ENCODE data around the gene SOX12.

SOX12 gene

DNA sequence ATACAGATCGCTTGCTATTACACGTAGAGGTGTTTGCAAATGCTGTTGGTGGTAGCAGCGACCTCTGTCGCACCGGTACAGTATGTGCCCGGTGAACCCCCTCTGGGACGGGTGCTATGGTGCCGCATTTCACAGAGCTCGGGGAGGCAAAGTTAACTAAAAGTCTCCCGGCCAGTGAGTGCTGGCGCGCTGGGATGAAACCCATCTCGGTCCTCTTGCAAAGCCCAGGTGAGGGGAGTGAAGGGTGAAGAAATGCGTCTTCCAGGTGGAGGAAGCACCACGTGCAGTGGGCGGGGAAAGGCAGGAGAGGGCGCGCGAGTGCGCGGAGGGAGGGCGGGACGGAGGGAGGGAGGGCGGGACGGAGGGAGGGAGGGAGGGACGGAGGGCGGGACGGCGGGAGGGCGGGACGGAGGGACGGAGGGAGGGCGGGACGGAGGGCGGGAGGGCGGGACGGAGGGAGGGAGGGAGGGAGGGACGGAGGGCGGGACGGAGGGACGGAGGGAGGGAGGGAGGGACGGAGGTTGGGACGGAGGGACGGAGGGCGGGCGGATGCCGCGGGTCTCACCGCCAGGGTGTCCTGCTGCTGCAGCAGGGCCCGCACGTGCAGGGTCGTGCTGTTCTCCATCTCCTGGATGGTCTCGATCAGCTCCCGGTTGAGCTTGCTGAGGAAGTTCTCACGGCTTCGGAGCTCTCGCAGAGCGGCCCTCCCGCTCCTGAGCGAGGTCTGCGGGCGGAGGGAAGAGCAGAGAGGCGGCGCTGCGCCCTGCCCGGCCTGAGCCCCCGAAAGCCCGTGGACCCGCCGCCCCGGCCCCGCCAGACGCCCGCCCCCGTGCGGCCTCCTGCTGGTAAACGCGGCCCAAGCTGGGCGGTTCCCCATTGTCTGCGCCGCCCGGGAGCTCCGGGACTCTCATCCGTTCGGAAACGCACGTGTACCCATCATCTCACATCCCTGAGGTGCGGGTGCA is 46.5 kb upstream of the SOX12 start:
- no peak for DNase-seq
- Histone ChIP-seq H3K36me3 (no peaks in the 10 kb centered on the region), H3K4me3 (ENCODE audit: low read depth, low read length) (no peak overlapping the region), H3K27me3 (no peaks in the 10 kb centered on the region), H3K9me3 (no peaks in the 10 kb centered on the region), H3K4me1 (no peaks in the 10 kb centered on the region)
- TF ChIP-seq, protein P1, sequence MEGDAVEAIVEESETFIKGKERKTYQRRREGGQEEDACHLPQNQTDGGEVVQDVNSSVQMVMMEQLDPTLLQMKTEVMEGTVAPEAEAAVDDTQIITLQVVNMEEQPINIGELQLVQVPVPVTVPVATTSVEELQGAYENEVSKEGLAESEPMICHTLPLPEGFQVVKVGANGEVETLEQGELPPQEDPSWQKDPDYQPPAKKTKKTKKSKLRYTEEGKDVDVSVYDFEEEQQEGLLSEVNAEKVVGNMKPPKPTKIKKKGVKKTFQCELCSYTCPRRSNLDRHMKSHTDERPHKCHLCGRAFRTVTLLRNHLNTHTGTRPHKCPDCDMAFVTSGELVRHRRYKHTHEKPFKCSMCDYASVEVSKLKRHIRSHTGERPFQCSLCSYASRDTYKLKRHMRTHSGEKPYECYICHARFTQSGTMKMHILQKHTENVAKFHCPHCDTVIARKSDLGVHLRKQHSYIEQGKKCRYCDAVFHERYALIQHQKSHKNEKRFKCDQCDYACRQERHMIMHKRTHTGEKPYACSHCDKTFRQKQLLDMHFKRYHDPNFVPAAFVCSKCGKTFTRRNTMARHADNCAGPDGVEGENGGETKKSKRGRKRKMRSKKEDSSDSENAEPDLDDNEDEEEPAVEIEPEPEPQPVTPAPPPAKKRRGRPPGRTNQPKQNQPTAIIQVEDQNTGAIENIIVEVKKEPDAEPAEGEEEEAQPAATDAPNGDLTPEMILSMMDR (IDR thresholded peaks at IDR 0.05; ENCODE audit: low read depth, low read length): no peak

DNA sequence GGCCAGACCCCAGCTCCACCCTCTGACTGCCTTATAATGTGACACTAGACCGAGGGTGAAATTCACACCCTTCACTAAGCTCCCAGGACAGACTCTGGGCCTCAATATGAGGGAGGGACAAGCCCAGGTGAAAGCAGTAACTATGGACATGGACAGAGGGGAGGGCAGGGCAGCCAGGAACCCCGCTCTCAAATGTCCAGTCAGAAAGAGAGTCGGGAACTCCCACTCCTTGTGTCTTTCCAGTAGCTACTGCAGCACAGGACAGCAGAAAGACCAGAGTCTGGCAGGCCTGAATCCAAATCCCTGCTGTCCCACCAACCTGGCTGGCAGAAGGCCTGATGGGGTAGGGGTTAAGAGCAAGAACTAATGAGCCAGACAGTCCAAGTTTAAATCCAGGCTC is 41.2 kb upstream of the SOX12 start:
- H3K4me3 ChIP-seq (ENCODE audit: low read depth, low read length): no peak overlapping the region
- no peaks in the 10 kb centered on the region for H3K4me1 ChIP-seq
- no peaks in the 10 kb centered on the region for H3K27me3 ChIP-seq
- no peak for DNase-seq
- TF ChIP-seq, protein P1 (IDR thresholded peaks at IDR 0.05; ENCODE audit: low read depth, low read length): no peak
- no peaks in the 10 kb centered on the region for H3K9me3 ChIP-seq
- no peaks in the 10 kb centered on the region for H3K36me3 ChIP-seq

DNA sequence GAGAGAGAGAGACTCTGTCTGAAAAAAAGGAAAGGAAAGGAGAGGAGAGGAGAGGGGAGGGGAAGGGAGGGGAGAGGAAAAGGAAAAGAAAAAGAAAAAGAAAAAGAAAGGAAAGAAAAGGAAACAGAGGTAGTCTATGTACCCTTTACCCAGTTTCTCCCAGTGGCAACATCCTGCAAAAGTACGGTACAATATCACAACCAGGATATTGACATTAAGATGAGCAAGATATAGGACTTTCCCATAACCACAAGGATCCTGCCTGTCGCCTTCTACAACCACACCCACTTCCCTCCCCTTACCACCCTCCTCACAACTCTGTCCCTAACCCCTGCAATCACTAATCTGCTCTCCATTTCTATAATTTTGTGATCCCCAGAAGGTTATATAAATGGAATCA is 38.8 kb upstream of the SOX12 start:
- H3K27me3 ChIP-seq: no peaks in the 10 kb centered on the region
- H3K36me3 ChIP-seq: no peaks in the 10 kb centered on the region
- TF ChIP-seq, protein P1 (IDR thresholded peaks at IDR 0.05; ENCODE audit: low read depth, low read length): no peak
- no peaks in the 10 kb centered on the region for H3K9me3 ChIP-seq
- DNase-seq: no peak
- H3K4me3 ChIP-seq (ENCODE audit: low read depth, low read length): no peak overlapping the region
- no peaks in the 10 kb centered on the region for H3K4me1 ChIP-seq

DNA sequence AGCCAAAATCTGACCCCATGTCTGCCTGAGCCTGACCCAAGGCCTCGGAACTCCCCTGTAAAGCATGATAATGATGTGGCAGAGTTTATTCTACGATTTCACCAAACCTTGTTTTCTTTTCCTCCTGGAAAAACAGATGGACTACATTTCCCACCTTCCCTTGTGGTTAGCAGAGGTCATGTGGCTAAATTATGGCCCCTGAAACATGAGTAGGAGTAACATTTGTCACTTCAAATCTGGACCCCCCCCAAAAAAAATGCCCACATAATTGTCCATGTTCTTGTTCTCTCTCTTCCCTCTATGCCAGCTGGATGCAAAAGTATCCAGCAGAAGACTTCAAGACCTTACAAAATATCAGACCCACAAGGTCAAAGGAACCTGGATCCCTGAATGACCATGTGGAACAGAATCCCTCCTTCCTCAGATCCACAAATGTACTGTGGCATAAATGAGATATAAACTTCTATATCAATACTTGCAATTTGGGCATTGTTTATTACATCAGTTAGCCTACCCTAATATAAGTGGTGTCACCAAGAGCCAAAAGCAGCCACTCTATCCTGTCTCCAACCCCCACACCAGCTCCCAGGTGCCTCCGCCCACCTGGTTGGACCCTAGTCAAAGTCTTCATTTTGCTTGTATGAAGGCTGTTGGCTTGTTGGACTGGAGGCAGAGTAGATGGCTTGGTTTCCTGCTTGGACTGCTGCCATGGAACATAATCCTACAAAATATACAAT is 36.2 kb upstream of the SOX12 start:
- Histone ChIP-seq H3K4me1 (no peaks in the 10 kb centered on the region), H3K36me3 (no peaks in the 10 kb centered on the region), H3K27me3 (no peaks in the 10 kb centered on the region), H3K4me3 (ENCODE audit: low read depth, low read length) (no peak overlapping the region; the same call in 1 of the 2 replicates), H3K9me3 (no peaks in the 10 kb centered on the region)
- TF ChIP-seq, protein P1 (IDR thresholded peaks at IDR 0.05; ENCODE audit: low read depth, low read length): no peak
- no peak for DNase-seq

DNA sequence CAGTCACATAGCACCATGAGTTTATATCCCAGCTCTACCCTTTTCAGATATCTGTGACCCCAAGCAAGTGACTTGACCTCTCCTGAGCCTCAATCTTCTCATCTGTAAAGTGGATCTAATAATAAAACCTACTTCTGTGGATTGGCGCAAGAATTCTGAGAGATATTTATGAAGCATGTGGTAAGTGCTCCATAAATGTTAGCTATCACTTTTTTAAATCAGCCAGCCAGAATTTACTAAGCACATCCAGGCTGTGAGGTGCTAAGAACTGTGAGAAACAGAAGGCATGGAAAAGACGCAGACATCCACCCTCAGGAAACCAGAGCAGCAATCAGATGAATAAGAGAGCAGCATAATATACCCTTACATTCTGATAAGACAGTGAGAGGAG is 35.7 kb upstream of the SOX12 start:
- DNase-seq: no peak
- Histone ChIP-seq H3K27me3 (no peaks in the 10 kb centered on the region), H3K4me3 (ENCODE audit: low read depth, low read length) (peak overlapping the region; percentile 69), H3K9me3 (no peaks in the 10 kb centered on the region), H3K36me3 (no peaks in the 10 kb centered on the region), H3K4me1 (no peaks in the 10 kb centered on the region)
- TF ChIP-seq, protein P1 (IDR thresholded peaks at IDR 0.05; ENCODE audit: low read depth, low read length): no peak
